WI38 (cell line): ENCODE measurements around the gene LAPTM5.

ENCODE experiments used
- H3K4me3 ChIP-seq: 2 replicates; pipeline ENCODE4 v1.5.1; 2011; ENCODE audit warnings: low read depth, mild to moderate bottlenecking, control low read depth, low read length
- CTCF ChIP-seq: IDR thresholded peaks from 2 replicates; pipeline ENCODE4 v1.5.1; 2012; ENCODE audit warnings: low read depth, mild to moderate bottlenecking, control low read depth, low read length

The LAPTM5 gene

GRCh38 chr1:30801771-30802198, 44.2 kb upstream of the LAPTM5 start:
- TF ChIP-seq CTCF: peak; percentile 91
- no peak overlapping the region for H3K4me3 ChIP-seq

- no peak overlapping the region for H3K4me3 ChIP-seq
- no peak for TF ChIP-seq CTCF
These were observed 41.6 kb upstream of the LAPTM5 start for GRCh38 chr1:30799233-30799511.

DNA sequence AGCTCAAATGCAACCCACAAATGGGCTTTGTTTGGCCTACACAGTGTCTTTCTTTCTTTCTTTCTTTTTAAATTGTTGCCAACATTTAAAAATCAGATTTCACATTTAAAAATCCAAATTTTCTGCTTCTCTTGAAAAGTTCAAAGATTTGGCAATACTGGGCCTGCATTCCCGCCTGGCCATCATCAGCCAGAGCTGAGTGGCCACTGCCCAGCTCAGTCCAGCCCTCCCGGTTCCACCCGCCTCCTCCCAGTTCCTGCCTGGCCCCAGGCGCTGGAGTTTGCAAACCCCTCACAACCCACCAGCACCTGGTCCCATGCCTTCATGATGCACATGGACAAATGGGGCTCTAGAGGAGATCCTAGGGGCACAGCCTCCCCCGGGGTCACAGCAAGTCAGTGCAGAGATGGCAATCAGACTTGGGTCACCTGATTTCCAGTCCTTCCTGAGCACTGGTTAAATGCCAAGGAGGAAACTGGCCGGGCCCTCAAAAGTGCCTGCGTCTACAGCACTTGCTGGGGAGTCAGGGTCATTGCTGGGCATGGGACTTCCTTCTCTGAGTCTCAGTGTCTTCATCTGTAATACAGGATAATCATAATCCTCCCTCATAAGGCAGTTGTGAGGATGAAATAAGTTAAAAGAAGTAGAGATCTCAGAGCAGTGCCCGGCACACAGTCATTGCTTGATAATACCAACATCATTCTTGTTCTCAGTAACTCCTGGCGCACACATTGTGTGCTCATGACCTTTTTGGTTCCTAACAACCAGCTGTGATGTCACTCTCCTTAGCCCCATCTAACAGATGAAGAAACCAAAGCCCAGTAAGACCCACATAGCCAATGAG, 41.0 kb upstream of the LAPTM5 start:
- TF ChIP-seq CTCF: no peak
- H3K4me3 ChIP-seq: no peak overlapping the region

- no peak for TF ChIP-seq CTCF
- H3K4me3 ChIP-seq: no peak overlapping the region
These were observed 37.5 kb upstream of the LAPTM5 start for GRCh38 chr1:30795026-30795425.

- TF ChIP-seq CTCF: no peak
- H3K4me3 ChIP-seq: no peak overlapping the region
These were observed 36.7 kb upstream of the LAPTM5 start for GRCh38 chr1:30794260-30794659.

- TF ChIP-seq CTCF: no peak
- no peak overlapping the region for H3K4me3 ChIP-seq
These were observed 35.6 kb upstream of the LAPTM5 start for GRCh38 chr1:30793209-30793608.

DNA sequence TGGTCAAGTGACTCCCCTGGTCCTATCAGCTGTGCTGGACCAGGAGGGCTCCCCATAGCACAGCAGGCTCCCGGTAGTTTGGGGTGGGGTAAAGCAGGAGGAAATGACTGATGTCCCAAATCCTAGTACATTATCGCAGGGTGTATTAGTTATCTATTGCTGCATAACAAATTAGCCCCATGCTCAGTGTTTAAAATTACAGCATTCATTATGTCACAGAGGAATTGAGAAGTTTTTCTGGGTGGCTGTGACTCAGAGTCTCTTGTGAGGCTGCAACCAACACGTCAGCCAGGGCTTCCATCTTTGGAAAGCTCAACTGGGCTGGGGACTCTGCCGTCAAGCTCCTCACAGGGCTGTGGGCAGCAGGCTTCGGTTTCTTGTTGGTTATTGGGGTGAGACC, 34.3 kb upstream of the LAPTM5 start:
- H3K4me3 ChIP-seq: no peak overlapping the region
- no peak for TF ChIP-seq CTCF
